ENCODE measurements around the gene PLEKHA7. TPM values are rescaled to one million over a fixed set of nuclear protein-coding genes. Genes with fewer than 3 reads are reported as not detected.
A peak's percentile ranks its signal among the peaks of the same experiment; 100 is the strongest.

PLEKHA7 gene
- total RNA-seq, 6 experiments from 2014 or later, result 12.7 to 26.7 (median 21.5) TPM

GRCh38 chr11:16816358-16817270, 197.6 kb downstream of the PLEKHA7 start:
- H3K27ac ChIP-seq, result no peak overlapping the region
- peak in 1 of 3 donors; percentile 51 for DNase-seq
- no peak for ATAC-seq
- no peaks in the 10 kb centered on the region for H3K27me3 ChIP-seq
- no peak for TF ChIP-seq CTCF (IDR thresholded peaks at IDR 0.05)
- no peak for TF ChIP-seq POLR2A (IDR thresholded peaks at IDR 0.05)
- H3K4me1 ChIP-seq, result peaks cover 0 to 26% (median 12%) of the 10 kb centered on the region in 4 donors
- H3K9me3 ChIP-seq, result no peaks in the 10 kb centered on the region
- H3K36me3 ChIP-seq, result peaks cover 0 to 3% (median 0%) of the 10 kb centered on the region in 4 donors
- intact Hi-C loops (cut with DNase I), result no loop called here
- H3K4me3 ChIP-seq, result no peak overlapping the region
- WGBS (ENCODE audit: insufficient coverage, low coverage, low lambda C conversion rate, missing lambda C conversion rate), result 100% methylated on average over 2 of the region's 32 CpGs

- Histone ChIP-seq H3K4me1 (peaks cover 0 to 32% (median 10%) of the 10 kb centered on the region in 4 donors), H3K27ac (peak overlapping the region in 1 of 3 donors; percentile 33), H3K36me3 (peaks cover 0 to 3% (median 0%) of the 10 kb centered on the region in 4 donors), H3K9me3 (no peaks in the 10 kb centered on the region), H3K4me3 (no peak overlapping the region), H3K27me3 (no peaks in the 10 kb centered on the region)
- intact Hi-C loops (cut with DNase I), result no loop called here
- ATAC-seq (peak; percentile 85 to 91 (median 86)), DNase-seq (peak; percentile 85 to 90 (median 87))
- TF ChIP-seq POLR2A (IDR thresholded peaks at IDR 0.05), result no peak
- peak in 2 of 4 donors; percentile 10 to 20 for TF ChIP-seq CTCF (IDR thresholded peaks at IDR 0.05)
- 23% methylated on average over 9 of the region's 23 CpGs for WGBS (ENCODE audit: insufficient coverage, low coverage, low lambda C conversion rate, missing lambda C conversion rate)
These were observed 199.0 kb downstream of the PLEKHA7 start for GRCh38 chr11:16815047-16815767.

- H3K36me3 ChIP-seq, result peaks cover 0 to 3% (median 0%) of the 10 kb centered on the region in 4 donors
- H3K27me3 ChIP-seq, result no peaks in the 10 kb centered on the region
- peaks cover 0 to 34% (median 11%) of the 10 kb centered on the region in 4 donors for H3K4me1 ChIP-seq
- 47% methylated on average over 2 of the region's 7 CpGs for WGBS (ENCODE audit: insufficient coverage, low coverage, low lambda C conversion rate, missing lambda C conversion rate)
- DNase-seq (no peak), ATAC-seq (peak in 3 of 4 donors; percentile 2 to 15 (median 5))
- intact Hi-C loops (cut with DNase I), result no loop called here
- TF ChIP-seq POLR2A (IDR thresholded peaks at IDR 0.05) (no peak), CTCF (IDR thresholded peaks at IDR 0.05) (no peak)
- no peaks in the 10 kb centered on the region for H3K9me3 ChIP-seq
- no peak overlapping the region for H3K4me3 ChIP-seq
- no peak overlapping the region for H3K27ac ChIP-seq
These were observed 199.7 kb downstream of the PLEKHA7 start for GRCh38 chr11:16814410-16815046.

GRCh38 chr11:16813126-16813525, 201.1 kb downstream of the PLEKHA7 start:
- TF ChIP-seq CTCF (IDR thresholded peaks at IDR 0.05) (no peak), POLR2A (IDR thresholded peaks at IDR 0.05) (no peak)
- Histone ChIP-seq H3K4me1 (peaks cover 0 to 34% (median 11%) of the 10 kb centered on the region in 4 donors), H3K4me3 (no peak overlapping the region), H3K36me3 (peaks cover 0 to 3% (median 0%) of the 10 kb centered on the region in 4 donors), H3K27me3 (no peaks in the 10 kb centered on the region), H3K9me3 (no peaks in the 10 kb centered on the region), H3K27ac (no peak overlapping the region)
- intact Hi-C loops (cut with DNase I), result no loop called here
- DNase-seq (no peak), ATAC-seq (no peak)
- WGBS (ENCODE audit: insufficient coverage, low coverage, low lambda C conversion rate, missing lambda C conversion rate), result 64% methylated on average over 4 of the region's 5 CpGs

Measured in right lobe of liver (tissue), 6 donors.